WTC11 (cell line): ENCODE data around the gene SVEP1.

ENCODE experiments used
- ATF2 ChIP-seq: sonication (generic); formaldehyde crosslinking; IDR thresholded peaks from 2 replicates; pipeline ENCODE4 v1.8.1; 2022; ENCODE audit warnings: low read depth, missing genetic modification reagents, borderline replicate concordance
- CTCF ChIP-seq: fragments of 200-600 bp; IDR thresholded peaks from 2 replicates; pipeline ENCODE4 v1.8.0; 2022; ENCODE audit warnings: antibody characterized with exemption
- FOXK1 ChIP-seq: sonication (generic); formaldehyde crosslinking; IDR thresholded peaks from 2 replicates; pipeline ENCODE4 v1.8.0; 2022; ENCODE audit warnings: mild to moderate bottlenecking, moderate library complexity, missing genetic modification reagents
- IRF2 ChIP-seq: sonication (generic); formaldehyde crosslinking; IDR thresholded peaks from 2 replicates; pipeline ENCODE4 v1.8.0; 2022; ENCODE audit warnings: low read depth, missing genetic modification reagents, borderline replicate concordance
- SMAD4 ChIP-seq: sonication (generic); formaldehyde crosslinking; IDR thresholded peaks from 2 replicates; pipeline ENCODE4 v1.8.0; 2022; ENCODE audit warnings: mild to moderate bottlenecking, missing genetic modification reagents
- TEAD1 ChIP-seq: sonication (generic); formaldehyde crosslinking; IDR thresholded peaks from 2 replicates; pipeline ENCODE4 v1.8.0; 2022; ENCODE audit warnings: mild to moderate bottlenecking, missing genetic modification reagents
- ZNF317 ChIP-seq: sonication (generic); formaldehyde crosslinking; IDR thresholded peaks from 2 replicates; pipeline ENCODE4 v1.8.1; 2023; ENCODE audit warnings: low read depth, mild to moderate bottlenecking, moderate library complexity, missing genetic modification reagents, borderline replicate concordance

GRCh38 chr9:110444911-110445310 lies 134.6 kb downstream of the SVEP1 start:
- no peak for TF ChIP-seq TEAD1 (CRISPR knock-in tag)
- no peak for TF ChIP-seq ATF2
- TF ChIP-seq CTCF: no peak
- no peak for TF ChIP-seq SMAD4 (CRISPR knock-in tag)
- no peak for TF ChIP-seq ZNF317
- no peak for TF ChIP-seq FOXK1 (CRISPR knock-in tag)
- TF ChIP-seq IRF2 (CRISPR knock-in tag): no peak
